ENCODE results near the gene WDR45B. TPM values are rescaled to one million over a fixed set of nuclear protein-coding genes. Genes with fewer than 3 reads are reported as not detected.

Gene WDR45B
- total RNA-seq, 2 experiments from 2014 or later: 42.8 to 43.0 TPM

- H3K4me3 Mint-ChIP-seq: no peak overlapping the region
- H3K27ac Mint-ChIP-seq: no peak overlapping the region
- intact Hi-C loops (cut with micrococcal nuclease): no loop called here
- H3K9me3 Mint-ChIP-seq: no peaks in the 10 kb centered on the region
- H3K4me1 Mint-ChIP-seq (ENCODE audit: low read depth): no peaks in the 10 kb centered on the region
- ChIA-PET POLR2A (no interaction called here), CTCF (no interaction called here)
- DNase-seq: no peak
- H3K36me3 Mint-ChIP-seq: peaks cover 27% of the 10 kb centered on the region
- H3K27me3 Mint-ChIP-seq: no peaks in the 10 kb centered on the region
Observed at GRCh38 chr17:82571855-82572254, 76.4 kb downstream of the WDR45B start.

DNA sequence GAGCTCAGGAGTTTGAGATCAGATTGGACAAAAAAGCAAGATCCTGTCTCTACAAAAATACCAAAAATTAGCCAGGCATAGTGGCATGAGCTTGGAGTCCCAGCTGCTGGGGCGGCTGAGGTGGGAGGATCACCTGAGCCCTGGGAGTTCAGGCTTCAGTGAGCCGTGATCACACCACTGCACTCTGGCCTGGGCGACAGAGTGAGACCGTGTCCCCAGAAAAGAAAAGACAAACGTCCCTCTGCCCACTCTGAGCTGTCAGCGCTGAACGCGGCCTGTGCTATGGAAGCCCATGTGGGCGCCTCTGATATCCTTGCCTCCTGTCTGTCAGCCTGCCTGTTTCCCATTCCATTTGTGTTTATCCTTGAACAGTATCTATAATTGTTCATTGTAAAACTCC lies 78.0 kb downstream of the WDR45B start:
- no peaks in the 10 kb centered on the region for H3K27me3 Mint-ChIP-seq
- intact Hi-C loops (cut with micrococcal nuclease): no loop called here
- H3K9me3 Mint-ChIP-seq: no peaks in the 10 kb centered on the region
- H3K36me3 Mint-ChIP-seq: peaks cover 27% of the 10 kb centered on the region
- DNase-seq: no peak
- CTCF ChIA-PET: interaction anchor here (1.8 kb wide), 1 partner anchor 16 kb away, joined by 6 read pairs; no protein-coding TSS in a partner anchor
- H3K4me1 Mint-ChIP-seq (ENCODE audit: low read depth): no peaks in the 10 kb centered on the region
- H3K4me3 Mint-ChIP-seq: no peak overlapping the region
- H3K27ac Mint-ChIP-seq: no peak overlapping the region
- POLR2A ChIA-PET: no interaction called here

DNA sequence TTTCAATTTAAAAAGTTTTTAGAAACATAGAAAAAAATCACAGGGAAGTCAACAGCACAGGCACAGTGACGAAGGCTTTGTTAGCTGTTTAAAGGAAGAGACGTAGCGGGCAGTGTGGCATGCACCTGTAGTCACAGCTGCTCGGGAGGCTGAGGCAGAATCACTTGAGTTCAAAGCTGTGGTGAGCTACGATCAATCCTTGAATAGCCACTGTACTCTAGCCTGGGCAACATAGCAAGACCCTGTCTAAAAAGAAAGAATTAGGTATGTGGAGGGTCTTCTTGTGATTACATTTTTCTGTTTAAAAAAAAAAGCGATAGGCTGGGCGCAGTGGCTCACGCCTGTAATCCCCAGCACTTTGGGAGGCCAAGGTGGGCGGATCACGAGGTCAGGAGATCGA lies 78.6 kb downstream of the WDR45B start:
- CTCF ChIA-PET: interaction anchor here (1.8 kb wide), 1 partner anchor 15 kb away, joined by 6 read pairs; no protein-coding TSS in a partner anchor
- DNase-seq: no peak
- peaks cover 32% of the 10 kb centered on the region for H3K36me3 Mint-ChIP-seq
- H3K27ac Mint-ChIP-seq: no peak overlapping the region
- POLR2A ChIA-PET: no interaction called here
- no peaks in the 10 kb centered on the region for H3K27me3 Mint-ChIP-seq
- H3K9me3 Mint-ChIP-seq: no peaks in the 10 kb centered on the region
- no peaks in the 10 kb centered on the region for H3K4me1 Mint-ChIP-seq (ENCODE audit: low read depth)
- intact Hi-C loops (cut with micrococcal nuclease): no loop called here
- no peak overlapping the region for H3K4me3 Mint-ChIP-seq

- intact Hi-C loops (cut with micrococcal nuclease): no loop called here
- ChIA-PET POLR2A (no interaction called here), CTCF (interaction anchor here (1.8 kb wide), 1 partner anchor 15 kb away, joined by 6 read pairs; no protein-coding TSS in a partner anchor)
- Mint-ChIP-seq H3K9me3 (no peaks in the 10 kb centered on the region), H3K4me3 (no peak overlapping the region), H3K27me3 (no peaks in the 10 kb centered on the region), H3K36me3 (peaks cover 30% of the 10 kb centered on the region), H3K4me1 (ENCODE audit: low read depth) (no peaks in the 10 kb centered on the region), H3K27ac (no peak overlapping the region)
- DNase-seq: no peak
Observed at GRCh38 chr17:82568997-82569393, 79.2 kb downstream of the WDR45B start.

DNA sequence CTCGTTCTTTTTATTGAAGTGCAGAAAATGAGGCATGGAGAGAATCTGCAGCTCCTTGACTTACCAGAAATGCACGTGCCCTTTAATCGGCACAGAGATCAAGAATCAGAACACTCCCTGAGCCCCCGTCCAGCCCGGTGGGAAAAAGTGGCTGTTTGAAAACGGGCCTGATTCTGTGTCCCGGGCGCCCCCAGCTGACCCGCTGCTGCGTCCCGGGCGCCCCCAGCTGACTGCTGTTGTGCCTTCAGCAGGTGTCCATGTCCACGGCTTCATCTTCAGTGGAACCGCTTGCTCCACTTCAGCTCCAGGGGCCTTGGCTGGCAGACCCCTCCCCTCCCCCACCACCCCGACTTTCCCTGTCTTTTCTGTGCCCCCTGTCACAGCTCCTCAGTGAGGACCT lies 81.0 kb downstream of the WDR45B start:
- intact Hi-C loops (cut with micrococcal nuclease): no loop called here
- Mint-ChIP-seq H3K9me3 (no peaks in the 10 kb centered on the region), H3K4me3 (no peak overlapping the region), H3K27me3 (no peaks in the 10 kb centered on the region), H3K4me1 (ENCODE audit: low read depth) (no peaks in the 10 kb centered on the region), H3K27ac (no peak overlapping the region), H3K36me3 (peaks cover 22% of the 10 kb centered on the region)
- ChIA-PET CTCF (no interaction called here), POLR2A (no interaction called here)
- DNase-seq: no peak

GRCh38 chr17:82566129-82566960 lies 81.9 kb downstream of the WDR45B start:
- H3K27me3 Mint-ChIP-seq: no peaks in the 10 kb centered on the region
- DNase-seq: no peak
- peaks cover 17% of the 10 kb centered on the region for H3K36me3 Mint-ChIP-seq
- ChIA-PET CTCF (no interaction called here), POLR2A (no interaction called here)
- no peak overlapping the region for H3K27ac Mint-ChIP-seq
- H3K9me3 Mint-ChIP-seq: no peaks in the 10 kb centered on the region
- peaks cover 4% of the 10 kb centered on the region for H3K4me1 Mint-ChIP-seq (ENCODE audit: low read depth)
- no peak overlapping the region for H3K4me3 Mint-ChIP-seq
- intact Hi-C loops (cut with micrococcal nuclease): no loop called here

- POLR2A ChIA-PET: no interaction called here
- intact Hi-C loops (cut with micrococcal nuclease): no loop called here
- Mint-ChIP-seq H3K9me3 (no peaks in the 10 kb centered on the region), H3K4me1 (ENCODE audit: low read depth) (peaks cover 10% of the 10 kb centered on the region), H3K36me3 (peaks cover 17% of the 10 kb centered on the region), H3K27me3 (no peaks in the 10 kb centered on the region), H3K27ac (no peak overlapping the region), H3K4me3 (no peak overlapping the region)
- no peak for DNase-seq
- CTCF ChIA-PET: no interaction called here
Observed at GRCh38 chr17:82565551-82565950, 82.7 kb downstream of the WDR45B start.

Small RNA genes lying within 50 kb of the gene (microRNA-seq; reads per million reads assigned to microRNA genes)
- not detected for gene MIR4525 (ENCODE audit: borderline microRNAs expressed, borderline number of aligned reads, borderline replicate concordance)

Other genes with a start within 250 kb of the WDR45B start
- gene HEXD, start 230.1 kb downstream of the WDR45B start, total RNA-seq: 10 to 100 TPM; 21.7 to 26.0 TPM
- gene OGFOD3, start 229.9 kb downstream of the WDR45B start, total RNA-seq: 10 to 100 TPM; 29.7 to 32.2 TPM
- gene CYBC1, start 197.7 kb downstream of the WDR45B start, total RNA-seq: 100 to 1,000 TPM; 333 to 343 TPM
- 100 to 1,000 TPM; 101 to 110 TPM for gene NARF, start 189.7 kb downstream of the WDR45B start, total RNA-seq
- gene FOXK2, start 128.7 kb downstream of the WDR45B start, total RNA-seq: 10 to 100 TPM; 49.3 to 60.8 TPM
- gene RAB40B, start 50.3 kb upstream of the WDR45B start, total RNA-seq: 1 to 10 TPM; 1.4 to 1.9 TPM
- 10 to 100 TPM; 36.7 to 40.5 TPM for gene FN3KRP, start 68.3 kb upstream of the WDR45B start, total RNA-seq
- gene FN3K, start 87.2 kb upstream of the WDR45B start, total RNA-seq: 1 to 10 TPM; 1.6 to 2.3 TPM
- 10 to 100 TPM; 97.0 to 98.2 TPM for gene TBCD, start 103.6 kb upstream of the WDR45B start, total RNA-seq
- not detected for gene ZNF750, start 191.6 kb upstream of the WDR45B start, total RNA-seq

All from activated CD4-positive, alpha-beta memory T cell treated with anti-CD3 and anti-CD28 coated beads for 36 hours (primary cell).